GM18519 (cell line): Measurements from ENCODE around the gene DRC1.

ENCODE experiments used
- ATAC-seq: cut with Tn5 transposase; IDR thresholded peaks from one replicate; pipeline ENCODE4 v1.9.1; 2021; ENCODE audit warnings: mild to moderate bottlenecking, moderate library complexity; ENCODE audit not compliant: unreplicated experiment, low FRiP score

DRC1 gene

GRCh38 chr2:26442301-26442700 is 40.6 kb downstream of the DRC1 start:
- no peak for ATAC-seq

DNA sequence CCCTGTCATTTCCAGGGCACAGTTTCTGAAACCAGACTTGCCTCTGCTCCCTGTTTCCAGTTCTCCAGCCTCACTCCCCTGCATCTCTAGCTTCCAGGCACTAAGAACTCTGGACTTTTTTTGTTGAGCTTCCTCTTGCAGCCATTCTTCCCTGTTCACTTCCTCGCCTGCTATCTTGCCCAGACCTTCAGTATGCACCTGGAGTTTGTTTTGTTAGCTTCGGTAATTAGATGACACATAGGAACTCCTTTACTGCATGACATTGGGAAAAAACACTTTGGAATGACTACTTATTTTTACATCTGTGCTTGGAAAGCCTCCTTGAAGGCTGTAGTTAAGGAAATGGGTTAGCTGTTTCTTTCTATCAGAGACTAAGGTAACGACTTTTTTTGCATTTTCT is 41.0 kb downstream of the DRC1 start:
- ATAC-seq = no peak

- ATAC-seq = no peak
These were observed 42.5 kb downstream of the DRC1 start for GRCh38 chr2:26444236-26444635.

DNA sequence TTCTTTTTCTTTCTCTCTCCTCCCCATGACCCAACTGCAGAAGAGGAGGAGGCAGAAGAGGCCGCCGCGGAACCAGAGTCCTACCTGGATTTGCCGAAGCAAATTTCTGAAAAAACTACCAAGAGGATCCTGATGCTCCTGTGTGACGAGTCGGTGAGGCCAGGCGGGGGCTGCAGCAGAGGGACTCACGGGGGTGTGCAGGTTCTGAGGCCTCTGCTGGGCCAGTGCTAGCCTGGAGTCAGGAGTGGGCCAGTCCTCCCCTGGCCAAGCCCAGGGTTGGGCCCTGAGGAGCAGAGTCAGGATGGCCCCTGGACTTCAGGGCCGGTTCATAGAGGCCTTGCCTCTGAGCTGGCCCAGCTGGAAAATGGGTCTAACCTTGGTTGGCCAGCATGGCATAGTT is 46.9 kb downstream of the DRC1 start:
- no peak for ATAC-seq

- ATAC-seq = no peak
These were observed 47.7 kb downstream of the DRC1 start for GRCh38 chr2:26449278-26450030.

DNA sequence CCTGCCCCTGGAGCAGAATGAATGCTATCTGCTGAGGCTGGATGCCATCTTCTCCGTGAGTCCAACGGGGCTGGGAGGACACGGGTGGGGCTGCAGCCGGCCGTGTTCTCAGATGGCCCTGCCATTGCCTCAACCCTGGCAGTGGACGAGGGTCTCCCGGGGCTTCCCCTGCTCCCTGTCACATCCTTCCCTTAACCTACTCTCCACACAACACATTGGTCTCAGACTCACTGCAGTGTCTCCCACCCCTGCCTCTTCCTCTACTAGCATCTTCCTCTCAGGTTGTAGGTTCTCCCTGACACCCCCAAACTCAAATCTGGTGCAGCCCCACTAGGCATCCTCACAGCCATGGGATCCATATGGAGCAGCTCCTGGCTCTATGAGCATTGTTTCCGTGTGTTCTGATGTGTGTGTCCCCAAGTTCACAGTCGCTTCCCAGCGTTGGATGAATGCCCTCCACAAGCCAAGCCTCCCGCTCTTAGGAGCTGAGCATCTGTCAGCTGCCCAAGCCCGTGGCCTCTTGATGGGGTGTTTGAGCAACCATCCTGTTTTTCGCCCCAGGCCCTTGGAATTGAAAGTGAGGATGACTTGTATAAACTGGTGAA is 48.4 kb downstream of the DRC1 start:
- ATAC-seq = no peak

DNA sequence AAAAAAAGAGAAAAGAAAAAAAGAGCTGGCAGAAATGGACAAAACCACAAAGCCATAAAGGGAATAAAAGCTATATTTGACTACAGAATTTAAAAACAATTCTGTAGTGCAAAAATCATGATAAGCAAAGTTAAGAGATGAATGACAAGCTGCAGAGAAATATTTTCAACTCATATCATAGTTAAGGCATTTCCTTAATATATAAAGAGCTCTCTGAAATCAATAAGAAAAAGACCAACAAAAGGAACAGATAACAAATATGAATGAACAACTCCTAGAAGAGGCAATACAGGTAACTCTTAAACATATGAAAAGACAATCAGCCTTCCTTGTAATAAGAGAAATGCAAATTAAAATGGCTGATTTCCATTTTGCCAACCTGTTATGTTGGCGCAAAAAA is 50.0 kb downstream of the DRC1 start:
- no peak for ATAC-seq

GRCh38 chr2:26453421-26454329 is 52.0 kb downstream of the DRC1 start:
- no peak for ATAC-seq

DNA sequence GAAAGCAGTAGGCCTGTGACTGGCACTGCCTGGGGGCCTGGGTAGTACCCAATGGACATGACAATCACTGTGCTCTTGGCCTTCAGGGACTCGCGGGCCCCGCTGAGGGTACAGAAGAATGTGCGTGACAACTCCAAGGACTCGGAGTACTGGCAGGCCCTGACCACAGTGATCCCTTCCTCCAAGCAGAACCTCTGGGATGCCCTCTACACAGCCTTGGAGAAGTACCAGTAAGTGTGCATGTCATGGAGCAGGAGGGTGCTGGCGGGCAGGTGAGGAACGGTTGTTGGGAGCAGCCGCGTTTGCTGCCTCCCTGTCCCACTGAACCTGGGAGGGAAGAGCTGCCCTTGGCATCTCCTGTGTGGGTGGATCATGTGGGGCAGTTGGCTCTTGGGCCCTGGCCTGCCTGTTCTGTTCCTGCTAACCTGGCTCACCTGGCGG is 52.9 kb downstream of the DRC1 start:
- no peak for ATAC-seq

DNA sequence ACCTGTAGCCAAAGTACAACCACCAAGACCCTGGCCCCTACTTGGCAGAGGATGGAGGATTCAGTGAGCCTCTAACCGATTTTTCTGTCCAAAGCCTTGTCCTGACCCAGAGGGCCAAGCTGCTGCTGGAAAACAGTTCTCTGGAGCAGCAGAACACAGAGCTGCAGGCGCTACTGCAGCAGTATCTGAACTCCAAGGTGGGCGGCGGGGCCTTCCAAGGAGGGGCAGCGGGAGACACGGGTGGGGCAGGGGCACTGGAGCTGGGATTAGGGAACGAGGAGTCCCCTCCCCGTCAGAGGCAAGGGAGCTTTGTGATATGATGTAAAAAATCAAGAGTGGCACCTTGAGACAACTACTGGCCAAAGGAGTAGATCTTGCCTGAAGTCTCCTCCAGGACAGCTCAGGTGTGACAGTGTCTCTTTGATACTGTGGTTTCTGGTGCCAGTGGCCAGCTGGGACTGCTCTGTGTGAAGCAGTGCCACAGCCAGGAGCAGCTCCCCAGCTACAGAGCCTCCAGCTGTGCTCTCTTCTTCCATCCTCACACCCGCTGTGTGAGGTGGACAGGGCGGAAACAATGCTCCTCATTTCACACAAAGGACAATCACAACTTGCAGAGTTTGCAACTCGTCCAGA is 53.4 kb downstream of the DRC1 start:
- ATAC-seq = no peak

DNA sequence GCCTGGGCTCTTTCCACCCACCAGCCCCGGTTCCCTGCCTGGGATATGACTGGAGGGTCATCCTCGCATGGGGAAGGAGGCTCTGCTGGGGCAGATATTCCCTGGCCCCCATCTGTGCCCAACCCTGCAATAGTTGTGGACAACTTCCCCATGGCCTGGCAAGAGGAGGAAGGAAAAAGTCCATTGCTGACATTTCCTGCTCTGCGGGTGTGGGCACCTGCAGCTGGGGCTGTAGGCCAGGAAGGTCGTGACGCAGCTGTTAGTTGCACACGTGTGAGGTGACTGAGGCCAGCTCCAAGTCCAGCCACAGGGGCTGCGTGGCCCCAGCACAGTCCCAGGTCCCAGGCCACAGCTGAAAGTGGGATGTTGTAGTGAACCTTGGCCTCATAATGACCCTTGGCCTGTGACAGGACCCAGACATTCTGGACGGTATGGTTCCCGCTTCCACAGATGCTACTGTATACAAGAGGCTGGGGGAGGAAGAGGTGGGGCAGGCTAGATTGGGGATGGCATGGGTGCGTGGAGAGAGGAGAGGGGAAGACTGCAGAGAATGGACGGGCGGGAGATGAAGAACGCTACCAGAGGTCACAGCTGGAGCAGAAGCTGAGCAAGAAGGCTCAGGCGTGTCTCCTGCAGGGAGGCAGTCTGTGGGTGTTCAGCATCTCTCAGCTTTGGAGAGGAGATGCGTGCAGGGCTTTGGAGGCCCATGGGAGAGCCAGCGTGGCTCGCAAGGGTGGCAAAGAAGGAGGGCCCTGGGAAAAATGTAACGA is 54.1 kb downstream of the DRC1 start:
- no peak for ATAC-seq

DNA sequence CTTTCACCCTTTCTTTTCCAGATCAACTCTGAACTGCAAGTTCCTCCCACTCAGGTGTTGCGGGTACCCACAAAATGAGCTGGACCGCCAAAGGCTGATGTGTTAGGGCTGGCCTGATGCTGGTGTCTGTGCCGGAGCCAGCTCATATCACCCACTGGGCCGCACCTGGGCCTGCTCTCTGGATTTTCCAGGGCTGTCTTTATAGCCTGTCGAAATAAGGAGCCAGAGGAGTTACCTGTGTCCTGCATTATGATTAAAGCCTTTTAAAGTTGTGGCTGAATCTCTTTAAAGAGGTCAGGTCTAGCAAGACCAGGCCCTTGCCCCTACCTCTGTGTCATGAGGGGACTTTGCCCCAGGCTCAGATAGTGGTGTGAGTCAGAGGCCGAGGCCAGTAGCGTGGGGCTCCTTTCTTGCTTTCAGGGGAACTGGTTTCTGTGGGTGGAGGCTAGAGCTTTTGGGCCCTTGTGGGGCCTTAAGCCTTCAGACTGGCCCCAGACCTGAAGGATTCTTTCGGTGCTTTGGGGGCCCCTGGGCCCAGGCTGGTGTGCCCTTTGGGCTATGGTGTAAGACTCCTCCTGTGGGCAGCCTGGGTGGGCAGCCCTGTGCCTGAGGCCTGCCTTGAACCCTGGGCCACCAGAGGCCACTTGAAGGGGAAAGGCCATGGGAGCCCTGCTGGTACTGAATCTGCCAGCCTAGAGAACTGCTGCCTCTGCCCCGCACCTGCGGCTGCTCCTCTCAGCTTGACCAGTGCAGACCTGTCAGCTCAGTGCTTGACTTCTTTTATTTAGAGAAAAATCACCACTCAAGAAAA is 54.9 kb downstream of the DRC1 start:
- no peak for ATAC-seq

GRCh38 chr2:26457251-26457666 is 55.5 kb downstream of the DRC1 start:
- ATAC-seq = no peak

DNA sequence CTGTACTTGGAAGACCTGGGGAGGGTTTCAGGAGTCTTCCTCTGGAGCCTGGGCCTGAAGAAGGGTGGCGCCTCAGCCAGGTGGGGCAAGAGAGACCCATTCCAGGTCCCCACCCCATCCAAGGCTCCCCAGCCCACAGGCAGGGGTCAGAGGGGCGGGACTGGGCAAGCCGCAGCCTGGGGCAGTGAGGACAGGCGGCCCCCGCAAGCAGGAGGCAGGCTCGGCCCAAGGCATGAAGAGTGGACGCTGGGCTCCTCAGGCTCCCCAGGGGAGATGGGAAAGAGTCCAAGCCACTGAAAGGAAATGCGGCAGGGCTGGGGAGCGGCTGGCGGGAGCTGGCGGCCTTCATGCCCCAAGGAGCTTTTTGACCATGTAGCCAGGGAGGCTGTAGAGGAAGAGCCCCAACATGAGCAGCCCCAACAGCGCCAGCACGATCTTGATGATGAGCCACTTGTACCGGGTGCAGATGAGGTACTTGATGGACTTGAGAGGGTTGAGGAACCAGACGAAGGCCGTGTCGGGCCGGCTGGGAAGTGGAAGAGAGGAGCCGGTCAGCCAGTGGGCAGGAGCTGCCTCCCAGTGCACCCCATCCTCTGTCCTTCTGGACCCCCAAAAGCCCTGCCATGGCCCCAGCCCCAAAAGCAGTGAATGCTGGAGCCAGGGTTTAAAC is 56.1 kb downstream of the DRC1 start:
- ATAC-seq = no peak

DNA sequence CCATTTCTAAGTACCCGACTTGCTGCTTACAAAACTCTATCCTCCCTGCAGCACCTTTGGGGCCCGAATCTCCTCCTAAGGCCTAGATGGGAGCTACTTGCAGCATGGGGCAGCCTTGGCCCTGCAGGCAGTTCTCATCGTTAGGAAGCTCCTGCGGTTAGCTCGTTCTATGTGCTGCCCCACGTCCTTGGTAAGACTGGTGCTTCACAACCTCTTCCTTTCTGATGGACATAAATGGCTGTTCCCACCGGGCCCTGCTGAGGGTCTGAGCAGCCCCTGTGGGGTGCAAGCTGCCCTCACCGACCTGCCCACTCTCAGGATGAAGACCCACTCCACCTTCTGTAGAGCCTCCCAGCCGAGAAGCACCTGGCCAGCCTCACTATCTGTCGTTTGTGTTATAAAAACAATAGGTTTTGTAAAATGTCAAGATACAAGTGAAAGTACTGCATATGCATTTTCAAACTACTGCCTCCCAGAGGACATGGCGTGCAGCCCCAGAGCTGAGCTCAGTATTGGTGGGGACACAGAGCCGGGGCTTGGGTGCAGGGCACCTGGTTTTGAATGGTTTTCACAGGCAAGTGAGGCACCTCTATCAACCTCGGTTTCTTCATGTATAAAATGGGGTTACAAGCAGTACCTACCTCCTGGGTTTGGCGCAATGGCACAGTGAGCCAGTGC is 56.8 kb downstream of the DRC1 start:
- no peak for ATAC-seq

GRCh38 chr2:26459991-26460612 is 58.4 kb downstream of the DRC1 start:
- no peak for ATAC-seq

DNA sequence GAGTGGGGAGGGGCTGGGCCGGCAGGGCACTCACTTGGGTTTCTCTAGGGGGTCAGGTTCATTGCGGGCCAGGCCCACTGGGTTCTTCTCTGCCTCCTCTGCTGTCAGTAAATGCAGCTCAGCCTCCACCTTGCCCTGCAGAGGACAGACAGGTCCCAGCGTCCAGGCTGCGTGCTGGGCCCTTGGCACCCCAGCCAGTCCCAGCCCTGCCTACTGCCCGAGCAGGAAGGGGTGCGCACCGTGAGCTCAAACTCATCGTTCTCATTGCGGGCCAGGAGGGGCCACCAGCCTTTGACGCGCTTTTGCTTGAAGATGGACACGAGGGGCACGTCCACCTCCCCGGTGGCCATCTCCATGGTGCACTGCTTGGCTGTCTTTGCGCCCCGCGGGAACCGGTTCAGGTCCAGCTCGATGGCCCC is 58.9 kb downstream of the DRC1 start:
- ATAC-seq = no peak

DNA sequence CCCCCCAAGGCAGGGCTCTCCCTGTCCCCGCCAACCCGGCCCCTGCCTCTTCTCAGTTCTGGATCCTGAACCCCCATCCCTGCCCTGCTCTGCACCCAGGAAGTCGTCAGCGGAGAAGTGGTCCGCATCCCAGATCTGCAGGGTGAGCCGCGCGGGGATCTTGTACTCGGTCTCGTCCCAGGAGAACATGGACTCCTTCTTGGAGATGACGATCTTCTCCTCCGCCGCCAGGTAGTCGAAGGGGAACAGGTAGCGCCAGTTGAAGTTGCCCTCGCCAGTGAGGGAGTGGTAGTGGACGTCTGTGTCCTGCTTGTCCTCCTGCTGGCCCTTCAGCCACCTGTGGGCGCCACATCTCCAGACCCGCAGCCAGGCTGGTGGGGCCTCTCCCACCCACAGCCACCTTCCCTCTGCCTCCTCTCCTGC is 59.9 kb downstream of the DRC1 start:
- ATAC-seq = no peak
